Heart left ventricle (tissue), 16 donors: ENCODE data around the gene CTCFL. TPM values are rescaled to one million over a fixed set of nuclear protein-coding genes. Genes with fewer than 3 reads are reported as not detected.

Experiments
- ATAC-seq, 4 donors: fragments of 200-7000 bp; cut with Tn5 transposase; one replicate each; pipeline ENCODE4 v1.9.1; 2020 to 2022; ENCODE audit warnings: moderate library complexity in 4 of 4, mild to moderate bottlenecking in 3 of 4, moderate number of reproducible peaks in 1 of 4
- DNase-seq, 5 donors: peaks; one replicate each; pipeline ENCODE4 v3.0.0-alpha.2; 2020
- H3K27ac ChIP-seq, 12 donors: fragments of 200-600 bp; sonication (generic) in 4 of 12; one replicate each; pipeline versions ENCODE4 v1.5.0 to v1.8.0; 2016 to 2022; ENCODE audit warnings: mild to moderate bottlenecking in 2 of 12
- H3K27me3 ChIP-seq, 9 donors: fragments of 200-600 bp; sonication (generic) in 2 of 9; one replicate each; pipeline versions ENCODE4 v1.5.1 to v1.8.0; 2016 to 2022; ENCODE audit warnings: mild to moderate bottlenecking in 3 of 9
- H3K36me3 ChIP-seq, 9 donors: fragments of 200-600 bp; sonication (generic) in 2 of 9; one replicate each; pipeline versions ENCODE4 v1.5.0 to v1.8.0; 2018 to 2022; ENCODE audit warnings: mild to moderate bottlenecking in 2 of 9
- H3K4me1 ChIP-seq, 12 donors: fragments of 200-600 bp; sonication (generic) in 4 of 12; one replicate each; pipeline versions ENCODE4 v1.5.0 to v1.8.0; 2016 to 2022; ENCODE audit warnings: mild to moderate bottlenecking in 3 of 12
- H3K4me3 ChIP-seq, 12 donors: fragments of 200-600 bp; sonication (generic) in 4 of 12; one replicate each; pipeline versions ENCODE4 v1.5.0 to v1.8.0; 2017 to 2022; ENCODE audit warnings: mild to moderate bottlenecking in 9 of 12, moderate library complexity in 4 of 12
- H3K9me3 ChIP-seq, 12 donors: fragments of 200-600 bp; sonication (generic) in 4 of 12; one replicate each; pipeline versions ENCODE4 v1.5.0 to v1.8.0; 2016 to 2022; ENCODE audit warnings: mild to moderate bottlenecking in 1 of 12
- CTCF ChIP-seq, 12 donors: fragments of 200-600 bp; sonication (generic) in 4 of 12; IDR thresholded peaks; one replicate each; pipeline versions ENCODE4 v1.5.0 to v1.8.0; 2018 to 2022; ENCODE audit warnings: antibody characterized with exemption in 12 of 12, mild to moderate bottlenecking in 5 of 12
- POLR2A ChIP-seq, 2 donors: fragments of 450-650 bp; IDR thresholded peaks; one replicate each; pipeline ENCODE4 v1.6.1; 2017; ENCODE audit warnings: antibody characterized with exemption in 2 of 2, mild to moderate bottlenecking in 2 of 2, moderate library complexity in 2 of 2
- WGBS, 4 donors: extraction: QIAGEN DNeasy Blood & Tissue Kit in 2 of 4; methylation state at CpG; one replicate each; pipeline versions ENCODE4 v1.1.5 to v1.1.7; 2013 to 2018; 5-methylcytosine and 5-hydroxymethylcytosine counted together
- intact Hi-C, 10 donors: fragments of 100-400 bp; cut with DNase I; formaldehyde crosslinking; loops; one replicate each; pipeline versions ENCODE4 v1.11.1 to v1.14.2; 2022
- polyA plus RNA-seq, 2 donors: library from polyadenylated mRNA; stranded (reverse); fragments of 200-250 nt; gene quantifications; one replicate each; pipeline ENCODE4 v1.2.3, GENCODE V29; 2013
- total RNA-seq, 9 donors: library from RNA; depleted of rRNA in 2 of 9; stranded (reverse); fragments of >200 nt in 2 of 9; fragmentation: NEBNext Ultra II Directional in 3 of 9; extraction: Animal tissue kit (Norgen Biotek cat#: 25700) in 3 of 9; gene quantifications; one replicate each; pipeline versions ENCODE4 v1.1.0 to v1.2.4, GENCODE V29; 2016 to 2023
- donor health status: ischemic (EF 13 %, LVEDD 7.1; RV severe dilation, severe dysfunction).
- donor health status: healthy with polysubstance abuse.
- donor health status: DM: no; HTN: yes; CAD: no.
- donor health status: DM: no; HTN: no; CAD: no.
- donor health status: ischemic (EF 25% LVEDD 6.9; RV normal size, moderate dysfunction).
- donor health status: ischemic (EF 25% LVEDD 5.7; RV mildly dilated, moderate dysfunction).
- donor health status: healthy.
- donor health status: DM: yes; HTN: yes; CAD: no.
- donor health status: ischemic (EF 35%, LVEDD 5.7; RV mildly dilated, moderate dysfunction).
- donor health status: nonischemic (EF 11% LVEDD 7.7; RV severe dilation, severe dysfunction).
- donor health status: DM: yes; HTN: yes; CAD: no.
- donor health status: PGD.
- donor health status: ischemic (EF 29% LVEDD 5.4; RV normal size, mild dysfunction).
- donor health status: nonischemic (EF 23%, LVEDD 6.1; RV moderate dilation, normal function).

The CTCFL gene
- total and polyA plus RNA-seq, 11 donors: not detected

GRCh38 chr20:57526885-57527460, 2.0 kb upstream of the CTCFL start:
- Histone ChIP-seq H3K4me3 (no peak overlapping the region), H3K27me3 (no peaks in the 10 kb centered on the region), H3K9me3 (no peaks in the 10 kb centered on the region), H3K27ac (no peak overlapping the region), H3K4me1 (no peaks in the 10 kb centered on the region), H3K36me3 (no peaks in the 10 kb centered on the region)
- DNase-seq: no peak
- TF ChIP-seq POLR2A (IDR thresholded peaks at IDR 0.05): no peak
- TF ChIP-seq CTCF (IDR thresholded peaks at IDR 0.05): no peak
- ATAC-seq: no peak
- intact Hi-C loops: no loop called here
- WGBS, 4 donors: 43 to 47% (median 47%) methylated on average over 19 of the region's 19 CpGs

- Histone ChIP-seq H3K4me1 (no peaks in the 10 kb centered on the region), H3K4me3 (no peak overlapping the region), H3K9me3 (no peaks in the 10 kb centered on the region), H3K27ac (no peak overlapping the region), H3K27me3 (no peaks in the 10 kb centered on the region), H3K36me3 (no peaks in the 10 kb centered on the region)
- DNase-seq: no peak
- intact Hi-C loops: no loop called here
- WGBS, 4 donors: 65 to 72% (median 67%) methylated on average over 16 to 17 of the region's 17 CpGs
- ATAC-seq: no peak
- no peak for TF ChIP-seq POLR2A (IDR thresholded peaks at IDR 0.05)
- no peak for TF ChIP-seq CTCF (IDR thresholded peaks at IDR 0.05)
These were observed 1.3 kb upstream of the CTCFL start for GRCh38 chr20:57526087-57526884.

GRCh38 chr20:57525328-57526086, 567 bp upstream of the CTCFL start:
- DNase-seq (no peak), ATAC-seq (no peak)
- H3K9me3 ChIP-seq: no peaks in the 10 kb centered on the region
- no peak overlapping the region for H3K4me3 ChIP-seq
- H3K4me1 ChIP-seq: no peaks in the 10 kb centered on the region
- TF ChIP-seq POLR2A (IDR thresholded peaks at IDR 0.05) (no peak), CTCF (IDR thresholded peaks at IDR 0.05) (no peak)
- no peaks in the 10 kb centered on the region for H3K36me3 ChIP-seq
- WGBS, 4 donors: 63 to 66% (median 65%) methylated on average over 10 of the region's 10 CpGs
- H3K27ac ChIP-seq: no peak overlapping the region
- intact Hi-C loops: no loop called here
- H3K27me3 ChIP-seq: peaks cover 0 to 3% (median 0%) of the 10 kb centered on the region in 9 donors

- WGBS, 4 donors: 88 to 91% (median 89%) methylated on average over 11 of the region's 11 CpGs
- DNase-seq (no peak), ATAC-seq (no peak)
- H3K27ac ChIP-seq: no peak overlapping the region
- no peaks in the 10 kb centered on the region for H3K36me3 ChIP-seq
- intact Hi-C loops: loop anchor here in 1 of 10 donors (5.0 kb wide), 1 partner anchor 674 kb away; no protein-coding TSS in a partner anchor
- H3K9me3 ChIP-seq: no peaks in the 10 kb centered on the region
- H3K4me1 ChIP-seq: no peaks in the 10 kb centered on the region
- H3K27me3 ChIP-seq: peaks cover 0 to 5% (median 0%) of the 10 kb centered on the region in 9 donors
- no peak overlapping the region for H3K4me3 ChIP-seq
- TF ChIP-seq POLR2A (IDR thresholded peaks at IDR 0.05): no peak
- no peak for TF ChIP-seq CTCF (IDR thresholded peaks at IDR 0.05)
These were observed 1.2 kb downstream of the CTCFL start for GRCh38 chr20:57523782-57524181.
